Frontal cortex (tissue), 4 donors: ENCODE data around the gene RASD2. TPM values are rescaled to one million over a fixed set of nuclear protein-coding genes. Genes with fewer than 3 reads are reported as not detected.

Experiments used
- DNase-seq, 2 donors: peaks; one replicate each; pipeline ENCODE4 v3.0.0; 2012; ENCODE audit warnings: low spot score in 2 of 2
- FAIRE-seq: peaks from 2 replicates; lab custom pipeline; 2012; peaks lifted over from hg19 to GRCh38; lab: Jason Lieb, UNC
- total RNA-seq: library from RNA; depleted of rRNA; stranded (reverse); fragments of >200 nt; gene quantifications from one replicate; pipeline ENCODE4 v1.2.3, GENCODE V29; 2014
- donor health status: control.
- donor health status: control.
- donor health status: control.

The RASD2 gene
- total RNA-seq, 1 donor from 2014 or later = 1.2 TPM

GRCh38 chr22:35538801-35539321, 1.8 kb upstream of the RASD2 start:
- DNase-seq (no peak), FAIRE-seq (no peak)

- DNase-seq = no peak
- no peak for FAIRE-seq
Observed at GRCh38 chr22:35539487-35539886, 1.1 kb upstream of the RASD2 start.

GRCh38 chr22:35539910-35540594, 579 bp upstream of the RASD2 start:
- FAIRE-seq = no peak
- peak; percentile 89 to 92 for DNase-seq

- FAIRE-seq (no peak), DNase-seq (no peak)
Observed at GRCh38 chr22:35541254-35541748, 670 bp downstream of the RASD2 start.

- FAIRE-seq (no peak), DNase-seq (no peak)
Observed at GRCh38 chr22:35542157-35542938, 1.7 kb downstream of the RASD2 start.

- DNase-seq (no peak), FAIRE-seq (no peak)
Observed at GRCh38 chr22:35542939-35543516, 2.4 kb downstream of the RASD2 start.

- no peak for DNase-seq
- FAIRE-seq = no peak
Observed at GRCh38 chr22:35543702-35544101, 3.1 kb downstream of the RASD2 start.

- FAIRE-seq = no peak
- no peak for DNase-seq
Observed at GRCh38 chr22:35544189-35544588, 3.6 kb downstream of the RASD2 start.

- DNase-seq (no peak), FAIRE-seq (no peak)
Observed at GRCh38 chr22:35544827-35545226, 4.2 kb downstream of the RASD2 start.

GRCh38 chr22:35546886-35547285, 6.3 kb downstream of the RASD2 start:
- DNase-seq = no peak
- no peak for FAIRE-seq

- DNase-seq (no peak), FAIRE-seq (no peak)
Observed at GRCh38 chr22:35547987-35548721, 7.5 kb downstream of the RASD2 start.

- DNase-seq (no peak), FAIRE-seq (no peak)
Observed at GRCh38 chr22:35548722-35549112, 8.1 kb downstream of the RASD2 start.

- no peak for FAIRE-seq
- peak in 1 of 2 donors; percentile 56 for DNase-seq
Observed at GRCh38 chr22:35549328-35549727, 8.7 kb downstream of the RASD2 start.

GRCh38 chr22:35551549-35552177, 11.0 kb downstream of the RASD2 start:
- no peak for FAIRE-seq
- DNase-seq = no peak

GRCh38 chr22:35552196-35552842, 11.7 kb downstream of the RASD2 start:
- DNase-seq (peak in 1 of 2 donors; percentile 74), FAIRE-seq (no peak)

- FAIRE-seq (no peak), DNase-seq (no peak)
Observed at GRCh38 chr22:35552846-35553245, 12.2 kb downstream of the RASD2 start.

GRCh38 chr22:35553341-35553740, 12.7 kb downstream of the RASD2 start:
- FAIRE-seq (no peak), DNase-seq (no peak)

GRCh38 chr22:35554297-35554845, 13.7 kb downstream of the RASD2 start:
- FAIRE-seq (no peak), DNase-seq (no peak)

- FAIRE-seq = no peak
- DNase-seq = no peak
Observed at GRCh38 chr22:35555483-35555890, 14.9 kb downstream of the RASD2 start.
